H1 (cell line): ENCODE data around the gene WDR27. TPM values are rescaled to one million over a fixed set of nuclear protein-coding genes. Genes with fewer than 3 reads are reported as not detected.

Experiments
- CTCF ChIA-PET: fragments of 300-600 bp; sonication (Branson Sonifier 250); formaldehyde crosslinking; loops from one replicate; lab custom pipeline; 2021; ENCODE audit not compliant: partially characterized antibody; lab: Charles Lee
- POLR2A ChIA-PET: fragments of 300-600 bp; sonication (Branson Sonifier 250); formaldehyde crosslinking; loops from one replicate; lab custom pipeline; 2021; ENCODE audit warnings: inconsistent platforms; ENCODE audit not compliant: partially characterized antibody; lab: Charles Lee
- DNase-seq, 2 experiments: peaks; one replicate each; pipeline versions ENCODE4 v3.0.0 to v3.0.0-alpha.2; 2010 to 2022; ENCODE audit warnings: low spot score in 2 of 2, low read depth in 1 of 2, mixed read lengths in 1 of 2
- FAIRE-seq: peaks from 2 replicates; lab custom pipeline; 2011; peaks lifted over from hg19 to GRCh38; lab: Jason Lieb, UNC
- H2AFZ ChIP-seq: 2 replicates; pipeline ENCODE4 v1.8.1; 2012; ENCODE audit warnings: low read length, inconsistent platforms
- H2AK5ac ChIP-seq: 2 replicates; pipeline ENCODE4 v1.6.1; 2013; ENCODE audit warnings: low read depth, low read length
- H2BK120ac ChIP-seq: replicated peaks from 2 replicates; pipeline ENCODE3; 2013; ENCODE audit warnings: low read depth, low read length, inconsistent platforms
- H2BK12ac ChIP-seq: 2 replicates; pipeline ENCODE4 v1.6.1; 2013; ENCODE audit warnings: low read depth, low read length
- H2BK15ac ChIP-seq: 2 replicates; pipeline ENCODE4 v1.6.1; 2013; ENCODE audit warnings: low read length
- H2BK20ac ChIP-seq: 2 replicates; pipeline ENCODE4 v1.6.1; 2013; ENCODE audit warnings: low read length
- H2BK5ac ChIP-seq: 2 replicates; pipeline ENCODE4 v1.6.1; 2013; ENCODE audit warnings: low read depth, low read length
- H3K14ac ChIP-seq: 2 replicates; pipeline ENCODE4 v1.6.1; 2013; ENCODE audit warnings: inconsistent platforms; ENCODE audit not compliant: insufficient read length
- H3K18ac ChIP-seq: 2 replicates; pipeline ENCODE4 v1.6.1; 2013; ENCODE audit warnings: low read length; ENCODE audit errors: extremely low read depth
- H3K23ac ChIP-seq: 2 replicates; pipeline ENCODE4 v1.6.1; 2013; ENCODE audit warnings: inconsistent platforms; ENCODE audit not compliant: insufficient read length
- H3K23me2 ChIP-seq: 2 replicates; pipeline ENCODE4 v1.6.1; 2013; ENCODE audit warnings: low read depth, low read length
- H3K27ac ChIP-seq: 2 replicates; pipeline ENCODE4 v1.6.1; 2011; ENCODE audit warnings: low read depth, low read length, inconsistent platforms
- H3K27me3 ChIP-seq, 4 experiments: replicated peaks in 1 of 4; 1 replicate in 1 of 4; 2 replicates in 3 of 4; pipeline versions ENCODE4 v1.6.1 to v1.8.1; 2011 to 2013; ENCODE audit warnings: low read length in 3 of 4, mild to moderate bottlenecking in 3 of 4, inconsistent platforms in 2 of 4, mixed read lengths in 2 of 4, moderate library complexity in 1 of 4; ENCODE audit not compliant: control insufficient read depth in 3 of 4, insufficient read depth in 3 of 4; ENCODE audit errors: extremely low read depth in 1 of 4
- H3K36me3 ChIP-seq, 4 experiments: 2 replicates each; pipeline versions ENCODE4 v1.6.1 to v1.8.1; 2011 to 2013; ENCODE audit warnings: mild to moderate bottlenecking in 4 of 4, low read length in 3 of 4, moderate library complexity in 2 of 4, control low read depth in 1 of 4, inconsistent platforms in 1 of 4; ENCODE audit not compliant: insufficient read depth in 4 of 4, control insufficient read depth in 2 of 4
- H3K4ac ChIP-seq: replicated peaks from 2 replicates; pipeline ENCODE3; 2013; ENCODE audit warnings: low read length, low read depth, mixed read lengths, inconsistent platforms; ENCODE audit not compliant: insufficient read length
- H3K4me1 ChIP-seq, 4 experiments: replicated peaks in 1 of 4; 1 replicate in 1 of 4; 2 replicates in 3 of 4; pipeline versions ENCODE4 v1.6.1 to v1.8.1; 2011 to 2013; ENCODE audit warnings: low read length in 3 of 4, inconsistent platforms in 2 of 4, mixed read lengths in 1 of 4; ENCODE audit not compliant: insufficient read depth in 4 of 4, control insufficient read depth in 3 of 4
- H3K4me2 ChIP-seq, 2 experiments: 2 replicates each; pipeline versions ENCODE4 v1.6.1 to v1.8.1; 2011 to 2013; ENCODE audit warnings: low read depth in 2 of 2, low read length in 2 of 2, control low read depth in 1 of 2, inconsistent platforms in 1 of 2, mild to moderate bottlenecking in 1 of 2; ENCODE audit not compliant: insufficient read depth in 1 of 2
- H3K4me3 ChIP-seq, 4 experiments: fragments of 200-600, 300-600 bp in 1 of 4; sonication (generic), shearing (Covaris generic), sonication (Bioruptor Twin) in 1 of 4; 2 replicates each; pipeline versions ENCODE4 v1.5.1 to v1.8.1; 2011 to 2016; ENCODE audit warnings: low read length in 4 of 4, low read depth in 3 of 4, control low read depth in 2 of 4, inconsistent platforms in 2 of 4, mild to moderate bottlenecking in 2 of 4, mixed read lengths in 1 of 4, moderate library complexity in 1 of 4; ENCODE audit not compliant: insufficient read depth in 2 of 4; ENCODE audit errors: extremely low read depth in 1 of 4
- H3K56ac ChIP-seq: replicated peaks from 2 replicates; pipeline ENCODE3; 2013; ENCODE audit warnings: low read depth, mild to moderate bottlenecking, mixed read lengths, low read length, inconsistent platforms; ENCODE audit not compliant: insufficient read length
- H3K79me1 ChIP-seq: 2 replicates; pipeline ENCODE4 v1.6.1; 2013; ENCODE audit warnings: low read depth, low read length, control low read depth
- H3K79me2 ChIP-seq, 2 experiments: 2 replicates each; pipeline versions ENCODE4 v1.6.1 to v1.8.1; 2012 to 2013; ENCODE audit warnings: low read length in 2 of 2, mild to moderate bottlenecking in 2 of 2, inconsistent platforms in 1 of 2; ENCODE audit not compliant: insufficient read depth in 2 of 2, control insufficient read depth in 1 of 2
- H3K9ac ChIP-seq, 4 experiments: replicated peaks in 1 of 4; 1 replicate in 1 of 4; 2 replicates in 3 of 4; pipeline versions ENCODE4 v1.6.1 to v1.8.1; 2011 to 2013; ENCODE audit warnings: low read depth in 3 of 4, low read length in 3 of 4, control low read depth in 2 of 4, mild to moderate bottlenecking in 2 of 4, moderate library complexity in 2 of 4, inconsistent platforms in 1 of 4; ENCODE audit errors: extremely low read depth in 1 of 4
- H3K9me3 ChIP-seq, 2 experiments: 2 replicates each; pipeline versions ENCODE4 v1.6.1 to v1.8.1; 2012 to 2013; ENCODE audit warnings: mild to moderate bottlenecking in 2 of 2, moderate library complexity in 2 of 2, control low read depth in 1 of 2, inconsistent platforms in 1 of 2, low read depth in 1 of 2, low read length in 1 of 2, mixed read lengths in 1 of 2; ENCODE audit not compliant: insufficient read depth in 2 of 2
- H4K20me1 ChIP-seq, 2 experiments: replicated peaks in 1 of 2; 2 replicates each; pipeline versions ENCODE3 to v1.8.1; 2011 to 2013; ENCODE audit warnings: inconsistent platforms in 2 of 2, low read length in 2 of 2, mild to moderate bottlenecking in 1 of 2; ENCODE audit not compliant: insufficient read depth in 2 of 2, control insufficient read depth in 1 of 2
- H4K5ac ChIP-seq: 2 replicates; pipeline ENCODE4 v1.6.1; 2013; ENCODE audit warnings: low read length, low read depth, mixed read lengths, inconsistent platforms; ENCODE audit not compliant: insufficient read length
- H4K8ac ChIP-seq: 2 replicates; pipeline ENCODE4 v1.8.0; 2013; ENCODE audit warnings: mild to moderate bottlenecking, moderate library complexity, low read length, inconsistent platforms; ENCODE audit not compliant: insufficient read depth; ENCODE audit errors: extremely low read depth
- H4K91ac ChIP-seq: replicated peaks from 2 replicates; pipeline ENCODE3; 2013; ENCODE audit warnings: low read length, mixed read lengths, inconsistent platforms; ENCODE audit not compliant: insufficient read length
- NRF1 ChIP-seq: IDR thresholded peaks from 2 replicates; pipeline ENCODE4 v1.6.1; 2011; ENCODE audit warnings: mild to moderate bottlenecking, low read depth, low read length, improper control_type of control experiment
- POLR2A ChIP-seq, 2 experiments: IDR thresholded peaks; 1 replicate in 1 of 2; 2 replicates in 1 of 2; pipeline ENCODE4 v1.6.1; 2011; ENCODE audit warnings: low read depth in 2 of 2, low read length in 2 of 2, mild to moderate bottlenecking in 2 of 2; ENCODE audit errors: control extremely low read depth in 1 of 2
- POU5F1 ChIP-seq: IDR thresholded peaks from 2 replicates; pipeline ENCODE4 v1.6.1; 2011; ENCODE audit warnings: low read depth, mild to moderate bottlenecking, low read length, moderate library complexity
- RFX5 ChIP-seq: IDR thresholded peaks from 2 replicates; pipeline ENCODE4 v1.6.1; 2011; ENCODE audit warnings: low read depth, low read length, improper control_type of control experiment, borderline replicate concordance
- TAF7 ChIP-seq: optimal IDR thresholded peaks from 2 replicates; pipeline ENCODE3; 2011; ENCODE audit warnings: low read depth, mild to moderate bottlenecking, inconsistent platforms, low read length, moderate library complexity, borderline replicate concordance
- YY1 ChIP-seq: IDR thresholded peaks from 2 replicates; pipeline ENCODE4 v1.6.1; 2011; ENCODE audit warnings: low read depth, mild to moderate bottlenecking, low read length
- WGBS, 2 experiments: shearing (Covaris generic) in 1 of 2; methylation state at CpG; one replicate each; pipeline versions ENCODE4 v1.1.6 to v1.1.7; 2013 to 2015; ENCODE audit warnings: low lambda C conversion rate in 2 of 2, mixed read lengths in 2 of 2, inconsistent platforms in 1 of 2, low coverage in 1 of 2, missing lambda C conversion rate in 1 of 2; ENCODE audit not compliant: insufficient replicate concordance in 2 of 2, insufficient coverage in 1 of 2, insufficient read length in 1 of 2; ENCODE audit errors: extremely low coverage in 1 of 2, missing lambda C conversion rate in 1 of 2; 5-methylcytosine and 5-hydroxymethylcytosine counted together
- polyA plus RNA-seq, 7 experiments: library from polyadenylated mRNA; depleted of rRNA in 3 of 7; stranded (reverse) in 5 of 7; unstranded in 2 of 7; fragments of >200 nt in 5 of 7; fragments of 200-250 nt in 2 of 7; gene quantifications; 1 replicate in 5 of 7; 2 replicates in 1 of 7; 4 replicates in 1 of 7; pipeline versions ENCODE4 v1.2.1 to v1.2.3, GENCODE V29; 2011 to 2013; ENCODE audit warnings: missing spikeins in 2 of 7, mixed read lengths in 2 of 7
- total RNA-seq: library from RNA; stranded (reverse); fragmentation: NEBNext Ultra II Directional; extraction: Animal tissue kit (Norgen Biotek cat#: 25700); gene quantifications from 2 replicates; pipeline ENCODE4 v1.2.1, GENCODE V29; 2021
- TF ChIP-seq, protein P1 (sequence below): IDR thresholded peaks from 2 replicates; pipeline ENCODE4 v1.6.1; 2012; ENCODE audit warnings: low read length, inconsistent platforms
- TF ChIP-seq, protein P2 (sequence below), 3 experiments: IDR thresholded peaks; 1 replicate in 2 of 3; 2 replicates in 1 of 3; pipeline versions ENCODE4 v1.5.1 to v1.6.1; 2011; ENCODE audit warnings: low read length in 3 of 3, mild to moderate bottlenecking in 3 of 3, inconsistent platforms in 2 of 3, low read depth in 1 of 3, moderate library complexity in 1 of 3; ENCODE audit not compliant: insufficient read depth in 1 of 3; ENCODE audit errors: control extremely low read depth in 1 of 3

The WDR27 gene
- total and polyA plus RNA-seq, 2 of the 8 experiments (the other 6 are each of a cell fraction or from before 2014, with no cell fraction given): 53.6 to 68.6 TPM

DNA sequence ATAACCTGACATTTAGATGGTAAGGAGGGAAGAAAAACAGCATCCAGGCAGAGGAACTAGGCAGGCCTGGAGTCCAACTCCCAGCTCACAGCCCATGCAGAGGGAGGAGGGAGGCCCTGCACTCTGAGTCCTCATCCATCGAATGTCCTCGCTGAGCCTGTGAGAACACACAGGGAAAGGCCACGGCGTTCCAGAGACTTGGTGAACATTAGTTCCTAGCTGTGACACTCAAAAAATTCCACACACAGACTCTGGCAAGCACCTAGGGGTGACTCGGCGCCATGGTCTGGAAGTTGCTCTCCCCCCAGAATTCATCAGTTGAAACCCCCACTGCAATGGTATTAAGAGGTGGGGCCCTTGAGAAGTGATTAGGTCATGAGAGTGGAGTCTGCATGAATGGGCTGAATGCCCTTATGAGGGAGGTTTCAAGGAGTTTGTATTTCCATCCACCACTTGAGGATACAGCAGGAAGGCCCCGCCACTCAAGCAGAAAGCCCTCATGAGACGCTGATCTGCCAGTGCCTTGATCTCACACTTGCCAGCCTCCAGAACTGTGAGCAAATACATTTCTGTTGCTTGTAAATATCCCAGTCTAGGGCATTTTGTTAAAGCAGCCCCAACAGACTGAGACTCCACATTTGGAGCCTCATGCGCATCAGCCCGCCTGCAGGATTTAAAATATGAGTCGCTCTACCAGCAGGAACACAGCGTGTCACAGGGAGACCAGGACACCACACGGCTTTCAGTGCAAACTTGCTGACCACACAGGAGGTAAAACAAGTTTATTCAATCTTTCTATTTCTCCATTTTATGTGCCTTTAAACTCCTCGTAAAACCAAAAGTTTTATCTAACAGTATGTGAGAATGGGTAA lies 73.9 kb downstream of the WDR27 start:
- H3K4me2 ChIP-seq: no peak overlapping the region
- no peak overlapping the region for H2AK5ac ChIP-seq
- H2BK20ac ChIP-seq: no peak overlapping the region
- H3K9ac ChIP-seq: no peak overlapping the region
- POLR2A ChIA-PET: no interaction called here
- no peak overlapping the region for H3K56ac ChIP-seq
- no peak overlapping the region for H2BK120ac ChIP-seq
- H2BK15ac ChIP-seq: no peak overlapping the region
- no peaks in the 10 kb centered on the region for H3K79me2 ChIP-seq
- H3K14ac ChIP-seq: no peak overlapping the region
- no peaks in the 10 kb centered on the region for H3K27me3 ChIP-seq
- H3K27ac ChIP-seq: no peak overlapping the region
- H4K5ac ChIP-seq: no peak overlapping the region
- no peak overlapping the region for H4K91ac ChIP-seq
- DNase-seq (no peak), FAIRE-seq (no peak)
- peaks cover 4 to 27% (median 18%) of the 10 kb centered on the region in 4 experiments for H3K36me3 ChIP-seq
- H4K20me1 ChIP-seq: peaks cover 0 to 7% of the 10 kb centered on the region in 2 experiments
- H2AFZ ChIP-seq: no peak overlapping the region
- no peak overlapping the region for H3K4ac ChIP-seq
- peaks cover 2% of the 10 kb centered on the region for H3K79me1 ChIP-seq
- no peak overlapping the region for H2BK12ac ChIP-seq
- no peaks in the 10 kb centered on the region; a peak in 1 of 4 replicates for H3K9me3 ChIP-seq
- no peak overlapping the region for H3K18ac ChIP-seq
- H3K4me1 ChIP-seq: peaks cover 0 to 6% (median 3%) of the 10 kb centered on the region in 4 experiments; a peak in 3 of 7 replicates
- H3K4me3 ChIP-seq: no peak overlapping the region
- no peaks in the 10 kb centered on the region for H3K23me2 ChIP-seq
- no peak overlapping the region for H3K23ac ChIP-seq
- H4K8ac ChIP-seq: no peak overlapping the region
- H2BK5ac ChIP-seq: no peak overlapping the region
- CTCF ChIA-PET: interaction anchor here (1.3 kb wide), 1 partner anchor 182 kb away, joined by 4 read pairs; no protein-coding TSS in a partner anchor
- WGBS, 2 experiments: 91% methylated on average over 14 of the region's 14 CpGs; no CpG with 5 or more reads in 1 of the 2 experiments
- TF ChIP-seq, protein P1, sequence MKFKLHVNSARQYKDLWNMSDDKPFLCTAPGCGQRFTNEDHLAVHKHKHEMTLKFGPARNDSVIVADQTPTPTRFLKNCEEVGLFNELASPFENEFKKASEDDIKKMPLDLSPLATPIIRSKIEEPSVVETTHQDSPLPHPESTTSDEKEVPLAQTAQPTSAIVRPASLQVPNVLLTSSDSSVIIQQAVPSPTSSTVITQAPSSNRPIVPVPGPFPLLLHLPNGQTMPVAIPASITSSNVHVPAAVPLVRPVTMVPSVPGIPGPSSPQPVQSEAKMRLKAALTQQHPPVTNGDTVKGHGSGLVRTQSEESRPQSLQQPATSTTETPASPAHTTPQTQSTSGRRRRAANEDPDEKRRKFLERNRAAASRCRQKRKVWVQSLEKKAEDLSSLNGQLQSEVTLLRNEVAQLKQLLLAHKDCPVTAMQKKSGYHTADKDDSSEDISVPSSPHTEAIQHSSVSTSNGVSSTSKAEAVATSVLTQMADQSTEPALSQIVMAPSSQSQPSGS: no peak
- TF ChIP-seq POLR2A (IDR thresholded peaks at IDR 0.05; ENCODE audit: control extremely low read depth in 1 of 2, low read depth in 2 of 2, low read length in 2 of 2) (no peak), RFX5 (no peak), POU5F1 (no peak), NRF1 (no peak), YY1 (no peak), TAF7 (no peak)
- TF ChIP-seq, protein P2, sequence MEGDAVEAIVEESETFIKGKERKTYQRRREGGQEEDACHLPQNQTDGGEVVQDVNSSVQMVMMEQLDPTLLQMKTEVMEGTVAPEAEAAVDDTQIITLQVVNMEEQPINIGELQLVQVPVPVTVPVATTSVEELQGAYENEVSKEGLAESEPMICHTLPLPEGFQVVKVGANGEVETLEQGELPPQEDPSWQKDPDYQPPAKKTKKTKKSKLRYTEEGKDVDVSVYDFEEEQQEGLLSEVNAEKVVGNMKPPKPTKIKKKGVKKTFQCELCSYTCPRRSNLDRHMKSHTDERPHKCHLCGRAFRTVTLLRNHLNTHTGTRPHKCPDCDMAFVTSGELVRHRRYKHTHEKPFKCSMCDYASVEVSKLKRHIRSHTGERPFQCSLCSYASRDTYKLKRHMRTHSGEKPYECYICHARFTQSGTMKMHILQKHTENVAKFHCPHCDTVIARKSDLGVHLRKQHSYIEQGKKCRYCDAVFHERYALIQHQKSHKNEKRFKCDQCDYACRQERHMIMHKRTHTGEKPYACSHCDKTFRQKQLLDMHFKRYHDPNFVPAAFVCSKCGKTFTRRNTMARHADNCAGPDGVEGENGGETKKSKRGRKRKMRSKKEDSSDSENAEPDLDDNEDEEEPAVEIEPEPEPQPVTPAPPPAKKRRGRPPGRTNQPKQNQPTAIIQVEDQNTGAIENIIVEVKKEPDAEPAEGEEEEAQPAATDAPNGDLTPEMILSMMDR (IDR thresholded peaks at IDR 0.05; ENCODE audit: control extremely low read depth in 1 of 3, insufficient read depth in 1 of 3, low read depth in 1 of 3, low read length in 3 of 3): no peak
